Neural cell (in vitro differentiated cells): ENCODE results near the gene TFAP2C. TPM values are rescaled to one million over a fixed set of nuclear protein-coding genes. Genes with fewer than 3 reads are reported as not detected.

ENCODE experiments used
- H2AFZ ChIP-seq: fragments of 200-600, 300-800 bp; sonication (generic), shearing (Covaris generic); 2 replicates; pipeline ENCODE4 v1.6.0; 2014; ENCODE audit warnings: low read depth, mild to moderate bottlenecking, antibody characterized with exemption, low read length, moderate library complexity
- H3F3A ChIP-seq: fragments of 200-600 bp; shearing (Covaris generic); 2 replicates; pipeline ENCODE4 v1.6.1; 2016; ENCODE audit warnings: mild to moderate bottlenecking, moderate library complexity, mixed read lengths, antibody characterized with exemption, low read length; ENCODE audit not compliant: insufficient read depth, poor library complexity, severe bottlenecking
- H3K27ac ChIP-seq: fragments of 200-600, 300-800 bp; sonication (generic), shearing (Covaris generic); 2 replicates; pipeline ENCODE4 v1.5.1; 2014; ENCODE audit warnings: mild to moderate bottlenecking, low read length, moderate library complexity
- H3K27me3 ChIP-seq: fragments of 300-800, 200-600 bp; sonication (generic), shearing (Covaris generic); 2 replicates; pipeline ENCODE4 v1.6.0; 2014; ENCODE audit warnings: mild to moderate bottlenecking, low read depth, low read length, moderate library complexity; ENCODE audit not compliant: insufficient read depth
- H3K36me3 ChIP-seq: fragments of 300-800, 200-600 bp; sonication (generic), shearing (Covaris generic); 2 replicates; pipeline ENCODE4 v1.5.1; 2014; ENCODE audit warnings: mild to moderate bottlenecking, antibody characterized with exemption, low read length, moderate library complexity; ENCODE audit not compliant: insufficient read depth
- H3K4me2 ChIP-seq: fragments of 300-800, 200-600 bp; sonication (generic), shearing (Covaris generic); 2 replicates; pipeline ENCODE4 v1.6.0; 2014; ENCODE audit warnings: mild to moderate bottlenecking, low read length
- H3K4me3 ChIP-seq: fragments of 300-800, 200-600 bp; sonication (generic), shearing (Covaris generic); 2 replicates; pipeline ENCODE4 v1.5.1; 2014; ENCODE audit warnings: mild to moderate bottlenecking, low read length, moderate library complexity
- H3K79me2 ChIP-seq: fragments of 200-600 bp; shearing (Covaris generic); replicated peaks from 2 replicates; pipeline ENCODE4 v1.6.0; 2014; ENCODE audit warnings: mild to moderate bottlenecking, low read length, moderate library complexity; ENCODE audit not compliant: insufficient read depth
- H3K9ac ChIP-seq: fragments of 300-800, 200-600 bp; sonication (generic), shearing (Covaris generic); 2 replicates; pipeline ENCODE4 v1.6.1; 2016; ENCODE audit warnings: mild to moderate bottlenecking, low read length, mixed read lengths
- H3K9me2 ChIP-seq: fragments of 200-600 bp; shearing (Covaris generic); 2 replicates; pipeline ENCODE4 v1.6.1; 2016; ENCODE audit warnings: mild to moderate bottlenecking, low read length, mixed read lengths; ENCODE audit not compliant: insufficient read depth
- H3K9me3 ChIP-seq: fragments of 200-600, 300-800 bp; sonication (generic), shearing (Covaris generic); 2 replicates; pipeline ENCODE4 v1.6.1; 2016; ENCODE audit warnings: mild to moderate bottlenecking, mixed run types, low read length, moderate library complexity, mixed read lengths
- H4K20me1 ChIP-seq: fragments of 200-600 bp; shearing (Covaris generic); 2 replicates; pipeline ENCODE4 v1.6.1; 2016; ENCODE audit warnings: mild to moderate bottlenecking, mixed run types; ENCODE audit not compliant: insufficient read depth
- CTCF ChIP-seq: fragments of 450-650 bp; IDR thresholded peaks from 2 replicates; pipeline ENCODE4 v1.5.1; 2014; ENCODE audit warnings: antibody characterized with exemption, mild to moderate bottlenecking, moderate library complexity; ENCODE audit not compliant: poor library complexity, severe bottlenecking
- EP300 ChIP-seq: fragments of 450-650 bp; conservative IDR thresholded peaks from 2 replicates; pipeline ENCODE4 v1.6.1; 2014; ENCODE audit warnings: antibody characterized with exemption, mild to moderate bottlenecking, moderate library complexity; ENCODE audit not compliant: poor library complexity, severe bottlenecking
- EZH2 ChIP-seq: fragments of 200-600, 300-800 bp; shearing (Covaris generic), sonication (generic); IDR thresholded peaks from 2 replicates; pipeline ENCODE4 v1.6.1; 2014; ENCODE audit warnings: antibody characterized with exemption, low read length, borderline replicate concordance, mild to moderate bottlenecking; ENCODE audit not compliant: insufficient read depth, poor library complexity, severe bottlenecking
- MXI1 ChIP-seq: fragments of 450-650 bp; conservative IDR thresholded peaks from 2 replicates; pipeline ENCODE4 v1.6.1; 2014; ENCODE audit warnings: antibody characterized with exemption, mild to moderate bottlenecking; ENCODE audit not compliant: poor library complexity, severe bottlenecking
- POLR2AphosphoS5 ChIP-seq: IDR thresholded peaks from 2 replicates; pipeline ENCODE4 v1.6.1; 2012
- RAD21 ChIP-seq: fragments of 450-650 bp; conservative IDR thresholded peaks from 2 replicates; pipeline ENCODE4 v1.6.1; 2014; ENCODE audit warnings: antibody characterized with exemption, mild to moderate bottlenecking, moderate library complexity
- REST ChIP-seq: IDR thresholded peaks from 2 replicates; pipeline ENCODE4 v1.6.1; 2012; ENCODE audit warnings: borderline replicate concordance
- SMC3 ChIP-seq: fragments of 450-650 bp; conservative IDR thresholded peaks from 2 replicates; pipeline ENCODE4 v1.6.1; 2014; ENCODE audit warnings: antibody characterized with exemption, mild to moderate bottlenecking, moderate library complexity; ENCODE audit not compliant: poor library complexity
- TAF1 ChIP-seq: IDR thresholded peaks from 2 replicates; pipeline ENCODE4 v1.6.1; 2012; ENCODE audit warnings: low read depth
- polyA plus RNA-seq: library from polyadenylated mRNA; depleted of rRNA; stranded (reverse); fragments of >200 nt; gene quantifications from 2 replicates; pipeline ENCODE4 v1.2.3, GENCODE V29; 2014

Gene TFAP2C
- polyA plus RNA-seq, 1 donor from 2014 or later = not detected

GRCh38 chr20:56614196-56614595 is 14.9 kb upstream of the TFAP2C start:
- Histone ChIP-seq H3K27ac (no peak overlapping the region), H3K9ac (no peak overlapping the region), H3K9me2 (no peaks in the 10 kb centered on the region), H4K20me1 (no peaks in the 10 kb centered on the region), H3K27me3 (no peaks in the 10 kb centered on the region), H3F3A (no peaks in the 10 kb centered on the region), H3K4me2 (no peak overlapping the region), H3K9me3 (no peaks in the 10 kb centered on the region), H3K36me3 (no peaks in the 10 kb centered on the region), H3K4me3 (no peak overlapping the region), H2AFZ (no peak overlapping the region), H3K79me2 (no peaks in the 10 kb centered on the region)
- TF ChIP-seq POLR2AphosphoS5 (no peak), EZH2 (no peak), RAD21 (no peak), CTCF (no peak), TAF1 (no peak), REST (no peak), SMC3 (no peak), MXI1 (no peak), EP300 (no peak)

- H3K79me2 ChIP-seq = no peaks in the 10 kb centered on the region
- no peak overlapping the region for H3K4me3 ChIP-seq
- no peak overlapping the region for H3K9ac ChIP-seq
- no peaks in the 10 kb centered on the region for H3K36me3 ChIP-seq
- no peaks in the 10 kb centered on the region for H3K9me2 ChIP-seq
- H2AFZ ChIP-seq = no peak overlapping the region
- H3K27ac ChIP-seq = no peak overlapping the region
- H4K20me1 ChIP-seq = no peaks in the 10 kb centered on the region
- H3K4me2 ChIP-seq = no peak overlapping the region
- H3K9me3 ChIP-seq = no peaks in the 10 kb centered on the region
- no peaks in the 10 kb centered on the region for H3K27me3 ChIP-seq
- no peak for TF ChIP-seq EZH2
- TF ChIP-seq REST = no peak
- TF ChIP-seq TAF1 = no peak
- TF ChIP-seq POLR2AphosphoS5 = no peak
- H3F3A ChIP-seq = no peaks in the 10 kb centered on the region
These were observed 12.4 kb upstream of the TFAP2C start for GRCh38 chr20:56616716-56617115.
